AG04449 (cell line): ENCODE results near the gene PFKFB1.

Experiments used
- CTCF ChIA-PET: fragments of 350-600 bp; formaldehyde crosslinking; extraction: SDS; loops from one replicate; lab custom pipeline; 2021; ENCODE audit warnings: antibody characterized with exemption; lab: Yijun Ruan, JAX
- POLR2A ChIA-PET: fragments of 400-600, 350-600 bp; formaldehyde crosslinking; extraction: SDS; loops from one replicate; lab custom pipeline; 2020; ENCODE audit warnings: antibody characterized with exemption, inconsistent platforms; lab: Yijun Ruan, JAX
- DNase-seq: peaks from one replicate; pipeline ENCODE4 v3.0.0-alpha.2; 2010; ENCODE audit warnings: low read depth, low spot score
- H3K4me3 ChIP-seq: 2 replicates; pipeline ENCODE4 v1.5.1; 2011; ENCODE audit warnings: low read depth, mild to moderate bottlenecking, control low read depth, low read length
- TF ChIP-seq, protein P1 (sequence below): IDR thresholded peaks from one replicate; pipeline ENCODE4 v1.5.1; 2011; ENCODE audit warnings: mild to moderate bottlenecking, moderate library complexity, low read length, control low read depth, inconsistent platforms; ENCODE audit not compliant: insufficient read depth; ENCODE audit errors: missing control alignments

PFKFB1 gene

GRCh38 chrX:55008571-55009358 lies 14.8 kb upstream of the PFKFB1 start:
- POLR2A ChIA-PET, result interaction anchor here (0.8 kb wide), 1 partner anchor 9 kb away, joined by 4 read pairs; the partner anchor contains the start of gene APEX2
- TF ChIP-seq, protein P1, sequence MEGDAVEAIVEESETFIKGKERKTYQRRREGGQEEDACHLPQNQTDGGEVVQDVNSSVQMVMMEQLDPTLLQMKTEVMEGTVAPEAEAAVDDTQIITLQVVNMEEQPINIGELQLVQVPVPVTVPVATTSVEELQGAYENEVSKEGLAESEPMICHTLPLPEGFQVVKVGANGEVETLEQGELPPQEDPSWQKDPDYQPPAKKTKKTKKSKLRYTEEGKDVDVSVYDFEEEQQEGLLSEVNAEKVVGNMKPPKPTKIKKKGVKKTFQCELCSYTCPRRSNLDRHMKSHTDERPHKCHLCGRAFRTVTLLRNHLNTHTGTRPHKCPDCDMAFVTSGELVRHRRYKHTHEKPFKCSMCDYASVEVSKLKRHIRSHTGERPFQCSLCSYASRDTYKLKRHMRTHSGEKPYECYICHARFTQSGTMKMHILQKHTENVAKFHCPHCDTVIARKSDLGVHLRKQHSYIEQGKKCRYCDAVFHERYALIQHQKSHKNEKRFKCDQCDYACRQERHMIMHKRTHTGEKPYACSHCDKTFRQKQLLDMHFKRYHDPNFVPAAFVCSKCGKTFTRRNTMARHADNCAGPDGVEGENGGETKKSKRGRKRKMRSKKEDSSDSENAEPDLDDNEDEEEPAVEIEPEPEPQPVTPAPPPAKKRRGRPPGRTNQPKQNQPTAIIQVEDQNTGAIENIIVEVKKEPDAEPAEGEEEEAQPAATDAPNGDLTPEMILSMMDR, result no peak
- no peak for DNase-seq
- CTCF ChIA-PET, result interaction anchor here (1.0 to 1.2 kb wide), 3 partner anchors 8 to 369 kb away, joined by 3 to 4 read pairs (median 3); no protein-coding TSS in a partner anchor
- H3K4me3 ChIP-seq, result no peak overlapping the region

GRCh38 chrX:55007656-55008055 lies 13.7 kb upstream of the PFKFB1 start:
- no peak for DNase-seq
- H3K4me3 ChIP-seq, result no peak overlapping the region
- CTCF ChIA-PET, result interaction anchor here (1.0 to 1.1 kb wide), 2 partner anchors 9 to 49 kb away, joined by 3 read pairs; no protein-coding TSS in a partner anchor
- TF ChIP-seq, protein P1, result no peak
- POLR2A ChIA-PET, result no interaction called here

DNA sequence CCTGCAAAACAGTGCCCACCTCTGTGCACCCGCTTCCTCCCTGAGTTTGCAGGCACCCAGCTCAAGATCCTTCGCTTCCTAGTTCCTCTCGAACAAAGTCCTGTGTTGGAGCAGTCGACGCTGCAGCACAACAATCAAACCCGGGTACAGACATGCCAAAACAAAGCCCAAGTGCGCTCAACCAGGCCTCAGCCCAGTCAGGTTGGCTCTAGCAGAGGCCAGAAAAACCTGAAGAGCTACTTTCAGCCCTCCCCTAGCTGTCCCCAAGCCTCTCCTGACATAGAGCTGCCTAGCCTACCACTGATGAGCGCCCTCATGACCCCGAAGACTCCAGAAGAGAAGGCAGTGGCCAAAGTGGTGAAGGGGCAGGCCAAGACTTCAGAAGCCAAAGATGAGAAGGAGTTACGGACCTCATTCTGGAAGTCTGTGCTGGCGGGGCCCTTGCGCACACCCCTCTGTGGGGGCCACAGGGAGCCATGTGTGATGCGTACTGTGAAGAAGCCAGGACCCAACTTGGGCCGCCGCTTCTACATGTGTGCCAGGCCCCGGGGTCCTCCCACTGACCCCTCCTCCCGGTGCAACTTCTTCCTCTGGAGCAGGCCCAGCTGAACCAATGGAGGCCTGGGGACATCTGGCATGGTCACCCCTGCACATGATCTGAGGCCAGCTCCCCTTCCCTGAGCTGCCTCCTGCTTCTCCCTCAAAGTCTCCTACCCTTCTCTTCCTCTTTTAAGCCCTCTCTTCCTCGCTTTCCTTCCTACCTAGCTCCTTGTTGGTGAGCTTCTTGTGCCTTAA lies 13.0 kb upstream of the PFKFB1 start:
- H3K4me3 ChIP-seq, result no peak overlapping the region
- ChIA-PET POLR2A (no interaction called here), CTCF (interaction anchor here (1.1 kb wide), 1 partner anchor 9 kb away, joined by 3 read pairs; no protein-coding TSS in a partner anchor)
- no peak for DNase-seq
- TF ChIP-seq, protein P1, result no peak

DNA sequence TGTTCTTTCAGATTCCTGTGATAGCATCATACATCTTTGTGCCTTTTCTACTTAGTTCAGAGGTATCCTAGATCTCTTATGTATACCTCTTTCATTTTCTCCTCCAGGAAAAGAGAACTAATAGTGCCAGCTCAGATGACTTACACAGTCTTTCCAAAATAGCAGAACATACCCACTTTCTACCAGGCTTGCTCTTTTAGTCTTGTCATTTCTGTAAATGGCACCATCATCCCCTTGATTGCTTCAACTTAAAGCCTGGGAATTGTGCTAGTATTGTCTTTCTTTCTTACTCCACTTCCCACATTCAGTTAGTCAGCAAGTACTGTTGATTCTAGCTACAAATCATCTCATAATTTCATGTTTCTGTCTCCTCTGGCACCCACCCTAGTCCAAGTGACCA lies 11.3 kb upstream of the PFKFB1 start:
- ChIA-PET CTCF (no interaction called here), POLR2A (no interaction called here)
- TF ChIP-seq, protein P1, result no peak
- DNase-seq, result no peak
- no peak overlapping the region for H3K4me3 ChIP-seq

DNA sequence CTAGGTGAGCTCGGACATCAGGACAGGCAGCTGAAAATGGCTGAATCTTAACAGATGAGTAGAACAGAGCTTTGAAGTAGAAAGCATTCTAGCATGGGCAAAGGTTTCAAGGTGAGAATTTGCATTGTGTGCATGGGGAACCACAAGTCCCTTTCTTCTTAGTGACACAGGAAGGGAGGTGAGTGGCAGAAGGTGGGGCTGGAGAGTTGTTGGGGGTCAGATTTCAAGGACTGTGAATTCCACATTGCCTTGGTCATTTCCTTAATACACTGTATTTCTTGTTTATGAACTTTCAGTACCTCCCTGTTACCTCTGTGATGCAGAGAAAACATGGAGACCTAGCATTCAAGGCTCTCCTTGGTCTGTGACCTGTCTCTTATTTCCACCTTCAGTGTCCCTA lies 10.2 kb upstream of the PFKFB1 start:
- CTCF ChIA-PET, result no interaction called here
- DNase-seq, result no peak
- H3K4me3 ChIP-seq, result no peak overlapping the region
- POLR2A ChIA-PET, result no interaction called here
- TF ChIP-seq, protein P1, result no peak
